ENCODE data around the gene MAST2. TPM values are rescaled to one million over a fixed set of nuclear protein-coding genes. Genes with fewer than 3 reads are reported as not detected.

The MAST2 gene
- total and polyA plus RNA-seq, 2 of the 13 experiments (the other 11 are each of a cell fraction or from before 2014, with no cell fraction given): 15.3 to 23.0 TPM

GRCh38 chr1:45787905-45788304 lies 15.5 kb upstream of the MAST2 start:
- FAIRE-seq: no peak
- intact Hi-C loops (cut with micrococcal nuclease; ENCODE audit: unreplicated experiment): no loop called here
- ChIA-PET POLR2A (no interaction called here), CTCF (ENCODE audit: low intra/inter-chr PET ratio, low total read pairs) (no interaction called here)
- H3K9me3 ChIP-seq (ENCODE audit: low read length): no peaks in the 10 kb centered on the region
- no peaks in the 10 kb centered on the region for H4K20me1 ChIP-seq (ENCODE audit: insufficient read depth, low read length)
- no peak for TF ChIP-seq WIZ (CRISPR knock-in tag; IDR thresholded peaks at IDR 0.05)
- no peak for TF ChIP-seq ZNF230 (CRISPR knock-in tag; IDR thresholded peaks at IDR 0.05)
- TF ChIP-seq HIVEP1 (CRISPR knock-in tag; IDR thresholded peaks at IDR 0.05): no peak
- no peak for TF ChIP-seq ZNF580 (CRISPR knock-in tag; IDR thresholded peaks at IDR 0.05; ENCODE audit: borderline replicate concordance, low read depth)
- TF ChIP-seq EED (CRISPR knock-in tag; IDR thresholded peaks at IDR 0.05): no peak
- TF ChIP-seq KAT8 (CRISPR knock-in tag; IDR thresholded peaks at IDR 0.05): no peak
- no peak for TF ChIP-seq TBX2 (CRISPR knock-in tag; IDR thresholded peaks at IDR 0.05; ENCODE audit: borderline replicate concordance)
- no peak for TF ChIP-seq KDM3A (CRISPR knock-in tag; IDR thresholded peaks at IDR 0.05; ENCODE audit: low read depth)
- TF ChIP-seq ZNF280B (CRISPR knock-in tag; IDR thresholded peaks at IDR 0.05; ENCODE audit: borderline replicate concordance): no peak
- TF ChIP-seq CHD2 (IDR thresholded peaks at IDR 0.05; ENCODE audit: low read depth, low read length): no peak
- TF ChIP-seq NR2F1 (CRISPR knock-in tag; IDR thresholded peaks at IDR 0.05): no peak
- TF ChIP-seq MEIS1 (CRISPR knock-in tag; IDR thresholded peaks at IDR 0.05; ENCODE audit: borderline replicate concordance): no peak
- no peak for TF ChIP-seq KAT7 (CRISPR knock-in tag; IDR thresholded peaks at IDR 0.05; ENCODE audit: borderline replicate concordance)
- TF ChIP-seq DRAP1 (CRISPR knock-in tag; IDR thresholded peaks at IDR 0.05): no peak
- no peak for TF ChIP-seq FOXM1 (CRISPR knock-in tag; IDR thresholded peaks at IDR 0.05)
- no peak for TF ChIP-seq EZH2 (conservative IDR thresholded peaks at IDR 0.05; ENCODE audit: low read depth, low read length)
- H3K79me2 ChIP-seq (ENCODE audit: insufficient read depth, low read length): no peaks in the 10 kb centered on the region
- in situ Hi-C loops (cut with HindIII; ENCODE audit: extremely low pct_ligation_motif_present, low pct_unique_long_range_greater_than_20kb): no loop called here
- no peaks in the 10 kb centered on the region for H3K36me3 ChIP-seq (replicated peaks in 1 of 2; ENCODE audit: control insufficient read depth in 1 of 2, insufficient read depth in 2 of 2, low read length in 2 of 2)
- no peak for ATAC-seq
- no peak overlapping the region for H2AFZ ChIP-seq (ENCODE audit: low read length)
- 49% methylated on average over 4 of the region's 4 CpGs for WGBS (ENCODE audit: low lambda C conversion rate)
- no peak overlapping the region for H3K4me2 ChIP-seq (ENCODE audit: low read depth, low read length)
- H3K4me3 ChIP-seq (replicated peaks in 1 of 3; ENCODE audit: insufficient read depth in 1 of 3, low read depth in 2 of 3, low read length in 3 of 3): no peak overlapping the region
- no peak for DNase-seq (ENCODE audit: low spot score)
- H3K4me1 ChIP-seq (ENCODE audit: insufficient read depth, low read length): no peaks in the 10 kb centered on the region
- no TSS peak for BruUV-seq (replicated peaks)
- H3K27ac ChIP-seq (ENCODE audit: extremely low read length, insufficient read depth, low read length): no peak overlapping the region
- no peaks in the 10 kb centered on the region for H3K27me3 ChIP-seq (ENCODE audit: control insufficient read depth in 1 of 2, insufficient read depth in 2 of 2, low read length in 2 of 2)
- H3K9ac ChIP-seq (ENCODE audit: insufficient read depth, low read depth, low read length): no peak overlapping the region

All from HepG2 (cell line).